Left lobe of liver (tissue), 2 donors: ENCODE data around the gene SUMO1. TPM values are rescaled to one million over a fixed set of nuclear protein-coding genes. Genes with fewer than 3 reads are reported as not detected.

Experiments used
- ATAC-seq: fragments of 200-7000 bp; cut with Tn5 transposase; one replicate; pipeline ENCODE4 v1.9.1; 2020; ENCODE audit warnings: mild to moderate bottlenecking, moderate library complexity
- DNase-seq: peaks from one replicate; pipeline ENCODE4 v3.0.0-alpha.2; 2020; ENCODE audit warnings: low spot score
- total RNA-seq: library from RNA; stranded (reverse); gene quantifications from one replicate; pipeline ENCODE4 v1.2.1, GENCODE V29; 2021
- donor health status: DM: no; HTN: no; CAD: no; lungs with moderate emphysema.
- donor health status: DM: no; HTN: yes; CAD: no.

Gene SUMO1
- total RNA-seq, 1 donor from 2014 or later = 46.4 TPM

DNA sequence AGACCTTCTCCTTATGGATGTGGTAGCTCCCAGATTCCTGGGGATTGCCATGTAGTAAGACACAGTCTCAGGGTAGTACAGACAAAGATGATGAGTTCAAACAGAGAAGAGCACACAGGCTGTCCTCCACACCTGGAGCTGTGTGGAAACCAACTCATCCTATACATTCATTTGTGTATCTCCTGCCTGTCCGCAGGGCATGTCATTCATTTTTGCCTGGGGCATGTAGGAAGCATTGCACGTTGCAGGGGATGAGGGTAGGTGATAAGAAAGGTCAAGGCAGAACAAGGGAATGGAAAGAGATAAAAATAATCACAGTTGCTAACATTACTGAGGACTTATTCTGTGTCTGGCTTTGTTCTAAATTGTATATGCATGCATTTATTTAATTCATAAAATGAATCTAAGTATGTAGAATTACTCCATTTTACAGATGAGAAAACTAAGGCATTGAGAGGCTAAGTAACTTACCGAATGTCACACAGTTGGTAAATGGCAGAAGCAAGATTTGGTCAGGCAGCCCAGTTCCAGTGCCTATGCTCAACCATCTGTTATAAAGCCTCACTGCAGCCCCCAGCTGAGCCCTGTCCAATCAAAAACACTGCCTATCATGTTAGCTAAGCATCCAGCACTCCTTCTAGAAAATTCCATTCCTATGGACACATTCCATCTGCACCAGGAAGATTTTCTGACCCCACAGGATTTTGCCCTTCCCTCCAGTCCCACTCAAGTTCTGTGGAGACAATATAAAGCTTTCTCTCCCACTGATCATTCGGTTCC lies 81.0 kb downstream of the SUMO1 start:
- ATAC-seq (no peak), DNase-seq (no peak)

Other genes starting within 250 kb of the SUMO1 start
- 0.75 TPM for gene FZD7, start 204.7 kb downstream of the SUMO1 start, total RNA-seq
- gene KIAA2012, start 165.3 kb downstream of the SUMO1 start, total RNA-seq = 0.30 TPM
- 18.8 TPM for gene NOP58, start 27.2 kb upstream of the SUMO1 start, total RNA-seq
- 15.0 TPM for gene BMPR2, start 137.7 kb upstream of the SUMO1 start, total RNA-seq